ENCODE data around the gene PRELID3B.
A peak's percentile ranks its signal among the peaks of the same experiment; 100 is the strongest.

PRELID3B gene

DNA sequence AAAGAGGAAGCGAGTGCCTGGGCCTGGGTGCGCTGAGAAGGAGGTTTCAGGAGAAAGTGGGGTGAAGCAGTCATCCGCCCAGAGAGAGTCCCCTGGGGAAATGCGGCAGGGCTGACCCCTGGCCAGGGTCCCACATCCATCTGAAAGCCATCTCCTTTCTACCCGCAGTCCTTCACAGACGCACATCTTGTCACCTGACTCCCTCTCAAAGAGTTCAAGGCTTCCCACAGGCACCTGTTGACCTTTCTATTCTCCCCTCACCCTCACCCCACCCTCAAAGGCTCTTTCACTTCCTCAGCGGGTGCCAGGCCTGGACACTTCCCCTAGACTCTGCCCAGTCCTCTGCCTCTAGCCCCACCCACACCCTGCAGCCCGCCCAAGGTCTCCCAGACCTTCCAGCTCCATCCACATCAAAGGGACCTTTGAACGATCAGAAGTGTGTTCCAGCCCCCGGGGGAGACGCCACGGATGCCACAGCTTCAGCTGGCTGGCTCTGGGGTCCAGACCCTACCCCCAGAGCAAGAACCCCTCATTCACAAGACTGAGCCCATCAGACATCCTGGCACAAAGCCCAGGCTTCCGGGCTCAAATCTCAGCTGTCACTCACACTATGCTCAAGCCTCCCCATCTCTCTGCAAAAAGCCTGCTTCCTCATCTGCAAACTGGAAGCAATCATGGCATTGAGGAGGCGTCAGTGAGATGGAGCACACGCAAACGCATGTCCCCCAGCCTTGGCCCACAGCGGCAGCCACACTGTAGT, 37.6 kb downstream of the PRELID3B start:
- Histone ChIP-seq H4K91ac (ENCODE audit: low read length) (no peak overlapping the region), H4K8ac (ENCODE audit: low read length) (no peak overlapping the region), H3K27ac (ENCODE audit: low read length, poor library complexity, severe bottlenecking) (no peak overlapping the region), H3K4me2 (ENCODE audit: low read length, poor library complexity, severe bottlenecking) (no peak overlapping the region), H3K23ac (ENCODE audit: low read length in 2 of 2) (no peak overlapping the region), H3K79me1 (replicated peaks; ENCODE audit: low read length, poor library complexity, severe bottlenecking) (peaks cover 37% of the 10 kb centered on the region), H2BK12ac (ENCODE audit: low read length in 2 of 2) (no peak overlapping the region), H3K18ac (ENCODE audit: low read depth in 1 of 2, low read length in 2 of 2) (no peak overlapping the region), H3K14ac (ENCODE audit: low read length in 2 of 2) (no peak overlapping the region), H3K4me1 (ENCODE audit: control insufficient read depth, insufficient read depth, low read depth, low read length) (peaks cover 34% of the 10 kb centered on the region), H3K27me3 (ENCODE audit: control insufficient read depth in 1 of 2, insufficient read depth in 1 of 2, low read length in 2 of 2) (no peaks in the 10 kb centered on the region), H2BK120ac (ENCODE audit: low read depth, low read length) (no peak overlapping the region), H3K4me3 (ENCODE audit: insufficient read depth in 1 of 2, low read depth in 1 of 2, low read length in 2 of 2) (peak overlapping the region in 1 of 2 experiments; percentile 91), H2AK5ac (ENCODE audit: low read length, severe bottlenecking) (no peak overlapping the region), H3K9ac (ENCODE audit: low read length) (no peak overlapping the region), H3K9me3 (ENCODE audit: control insufficient read depth, low read length) (no peaks in the 10 kb centered on the region), H2BK15ac (ENCODE audit: low read depth, poor library complexity, severe bottlenecking) (no peak overlapping the region), H3K4ac (ENCODE audit: low read depth in 1 of 2, low read length in 2 of 2) (no peak overlapping the region), H3K36me3 (ENCODE audit: control insufficient read depth in 1 of 2, insufficient read depth in 2 of 2, low read depth in 1 of 2, low read length in 2 of 2) (peaks cover 27 to 48% of the 10 kb centered on the region in 2 experiments), H2AFZ (ENCODE audit: low read depth, low read length) (no peak overlapping the region), H2BK5ac (ENCODE audit: low read depth, low read length, poor library complexity, severe bottlenecking) (no peak overlapping the region)
- WGBS, result 93% methylated on average over 17 of the region's 17 CpGs
- no peak for DNase-seq

DNA sequence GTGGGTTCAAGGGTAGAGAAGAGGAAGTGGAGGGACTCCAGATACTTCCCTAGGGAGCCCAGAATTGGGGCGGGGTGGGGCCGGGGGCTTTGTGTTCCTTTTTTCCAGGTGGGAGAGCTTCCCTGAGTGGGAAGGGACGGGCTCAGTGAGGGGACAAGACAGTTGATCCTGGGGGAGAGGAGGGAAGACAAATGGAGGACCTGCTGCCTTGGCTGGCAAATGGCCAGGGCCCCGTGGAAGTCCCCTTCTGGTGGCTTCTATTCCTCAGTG, 38.2 kb downstream of the PRELID3B start:
- no peaks in the 10 kb centered on the region for H3K9me3 ChIP-seq (ENCODE audit: control insufficient read depth, low read length)
- peaks cover 37% of the 10 kb centered on the region for H3K79me1 ChIP-seq (replicated peaks; ENCODE audit: low read length, poor library complexity, severe bottlenecking)
- no peak overlapping the region for H4K8ac ChIP-seq (ENCODE audit: low read length)
- H3K14ac ChIP-seq (ENCODE audit: low read length in 2 of 2), result no peak overlapping the region
- peaks cover 34% of the 10 kb centered on the region for H3K4me1 ChIP-seq (ENCODE audit: control insufficient read depth, insufficient read depth, low read depth, low read length)
- H2BK12ac ChIP-seq (ENCODE audit: low read length in 2 of 2), result no peak overlapping the region
- DNase-seq, result no peak
- no peaks in the 10 kb centered on the region for H3K27me3 ChIP-seq (ENCODE audit: control insufficient read depth in 1 of 2, insufficient read depth in 1 of 2, low read length in 2 of 2)
- peaks cover 29 to 50% of the 10 kb centered on the region in 2 experiments for H3K36me3 ChIP-seq (ENCODE audit: control insufficient read depth in 1 of 2, insufficient read depth in 2 of 2, low read depth in 1 of 2, low read length in 2 of 2)
- WGBS, result 92% methylated on average over 4 of the region's 4 CpGs
- H3K4me2 ChIP-seq (ENCODE audit: low read length, poor library complexity, severe bottlenecking), result no peak overlapping the region
- H2AK5ac ChIP-seq (ENCODE audit: low read length, severe bottlenecking), result no peak overlapping the region
- no peak overlapping the region for H3K27ac ChIP-seq (ENCODE audit: low read length, poor library complexity, severe bottlenecking)
- H3K23ac ChIP-seq (ENCODE audit: low read length in 2 of 2), result no peak overlapping the region
- H2BK120ac ChIP-seq (ENCODE audit: low read depth, low read length), result no peak overlapping the region
- no peak overlapping the region for H2AFZ ChIP-seq (ENCODE audit: low read depth, low read length)
- H2BK5ac ChIP-seq (ENCODE audit: low read depth, low read length, poor library complexity, severe bottlenecking), result no peak overlapping the region
- H3K4ac ChIP-seq (ENCODE audit: low read depth in 1 of 2, low read length in 2 of 2), result no peak overlapping the region
- H3K18ac ChIP-seq (ENCODE audit: low read depth in 1 of 2, low read length in 2 of 2), result no peak overlapping the region
- no peak overlapping the region for H2BK15ac ChIP-seq (ENCODE audit: low read depth, poor library complexity, severe bottlenecking)
- no peak overlapping the region for H4K91ac ChIP-seq (ENCODE audit: low read length)
- H3K4me3 ChIP-seq (ENCODE audit: insufficient read depth in 1 of 2, low read depth in 1 of 2, low read length in 2 of 2), result no peak overlapping the region
- no peak overlapping the region for H3K9ac ChIP-seq (ENCODE audit: low read length)

DNA sequence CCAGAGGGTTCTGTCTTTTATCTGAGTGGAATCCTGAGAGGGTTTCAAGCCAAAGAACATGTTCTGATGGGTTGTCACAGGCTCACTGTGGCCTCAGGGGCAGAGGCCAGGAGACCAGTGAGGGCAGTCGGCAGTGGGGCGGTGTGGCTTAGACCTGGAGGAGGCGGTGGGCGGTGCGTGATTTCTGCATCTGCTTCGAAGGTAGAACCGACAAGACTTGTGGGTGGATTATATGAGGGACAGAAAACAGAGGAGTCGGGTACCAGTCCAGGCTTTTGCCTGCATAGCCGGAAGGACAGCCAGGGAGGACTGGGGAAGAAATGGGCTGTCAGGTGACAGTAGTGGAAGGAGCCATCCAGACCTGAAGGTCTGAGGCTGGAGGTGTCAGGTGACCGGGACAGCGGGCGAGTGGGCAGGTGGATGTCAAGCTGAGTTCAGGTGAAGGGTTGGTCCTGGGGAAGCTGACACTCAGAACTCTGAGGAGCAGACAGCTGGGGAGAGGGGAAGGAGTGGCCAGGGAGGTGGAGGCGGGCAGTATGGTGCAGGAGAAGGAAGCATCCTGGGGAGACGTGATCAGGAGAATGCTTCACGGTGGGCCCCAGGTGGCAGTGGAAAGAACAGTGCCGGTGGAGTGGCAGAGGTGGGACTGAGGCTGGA, 38.6 kb downstream of the PRELID3B start:
- no peak overlapping the region for H4K8ac ChIP-seq (ENCODE audit: low read length)
- no peak overlapping the region for H3K9ac ChIP-seq (ENCODE audit: low read length)
- no peak overlapping the region for H4K91ac ChIP-seq (ENCODE audit: low read length)
- no peak overlapping the region for H2BK120ac ChIP-seq (ENCODE audit: low read depth, low read length)
- no peak overlapping the region for H3K4me2 ChIP-seq (ENCODE audit: low read length, poor library complexity, severe bottlenecking)
- H3K4me3 ChIP-seq (ENCODE audit: insufficient read depth in 1 of 2, low read depth in 1 of 2, low read length in 2 of 2), result no peak overlapping the region
- H3K27ac ChIP-seq (ENCODE audit: low read length, poor library complexity, severe bottlenecking), result no peak overlapping the region
- no peak overlapping the region for H2AK5ac ChIP-seq (ENCODE audit: low read length, severe bottlenecking)
- H3K18ac ChIP-seq (ENCODE audit: low read depth in 1 of 2, low read length in 2 of 2), result no peak overlapping the region
- no peak overlapping the region for H2BK12ac ChIP-seq (ENCODE audit: low read length in 2 of 2)
- H3K9me3 ChIP-seq (ENCODE audit: control insufficient read depth, low read length), result no peaks in the 10 kb centered on the region
- H3K4me1 ChIP-seq (ENCODE audit: control insufficient read depth, insufficient read depth, low read depth, low read length), result peaks cover 34% of the 10 kb centered on the region
- H3K27me3 ChIP-seq (ENCODE audit: control insufficient read depth in 1 of 2, insufficient read depth in 1 of 2, low read length in 2 of 2), result no peaks in the 10 kb centered on the region
- H2BK5ac ChIP-seq (ENCODE audit: low read depth, low read length, poor library complexity, severe bottlenecking), result no peak overlapping the region
- peak overlapping the region; percentile 8 for H2BK15ac ChIP-seq (ENCODE audit: low read depth, poor library complexity, severe bottlenecking)
- H3K23ac ChIP-seq (ENCODE audit: low read length in 2 of 2), result no peak overlapping the region
- peaks cover 34 to 55% of the 10 kb centered on the region in 2 experiments for H3K36me3 ChIP-seq (ENCODE audit: control insufficient read depth in 1 of 2, insufficient read depth in 2 of 2, low read depth in 1 of 2, low read length in 2 of 2)
- H3K79me1 ChIP-seq (replicated peaks; ENCODE audit: low read length, poor library complexity, severe bottlenecking), result peaks cover 37% of the 10 kb centered on the region
- no peak for DNase-seq
- no peak overlapping the region for H2AFZ ChIP-seq (ENCODE audit: low read depth, low read length)
- no peak overlapping the region for H3K14ac ChIP-seq (ENCODE audit: low read length in 2 of 2)
- no peak overlapping the region for H3K4ac ChIP-seq (ENCODE audit: low read depth in 1 of 2, low read length in 2 of 2)
- whole genome bisulfite sequencing, result 95% methylated on average over 16 of the region's 16 CpGs

DNA sequence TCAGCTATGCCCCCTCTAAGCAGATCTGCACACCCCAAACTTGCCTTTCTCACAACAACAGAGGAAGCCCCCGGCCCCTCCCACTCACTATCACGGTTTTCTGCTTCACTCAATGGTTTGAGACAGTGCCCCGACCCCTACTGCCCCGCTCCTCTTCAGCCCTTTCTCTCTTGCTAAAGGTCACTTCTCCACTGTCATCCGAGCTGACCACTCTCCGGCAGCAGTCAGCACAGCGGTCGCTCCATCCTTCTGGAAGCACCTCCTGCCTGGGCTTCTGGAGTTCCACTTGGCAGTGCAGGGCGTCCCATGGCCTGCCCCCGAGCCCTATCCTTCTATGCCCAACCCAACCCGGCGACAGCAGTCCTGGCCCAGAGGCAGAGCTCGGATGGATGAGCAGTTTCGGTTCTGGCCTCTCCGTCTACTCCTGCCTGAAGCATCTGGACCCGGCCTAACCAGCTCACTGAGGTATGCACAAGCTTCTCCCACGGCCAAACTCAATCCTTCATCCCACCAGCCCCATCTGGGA, 39.6 kb downstream of the PRELID3B start:
- Histone ChIP-seq H4K8ac (ENCODE audit: low read length) (no peak overlapping the region), H3K4me1 (ENCODE audit: control insufficient read depth, insufficient read depth, low read depth, low read length) (peaks cover 29% of the 10 kb centered on the region), H3K4me2 (ENCODE audit: low read length, poor library complexity, severe bottlenecking) (no peak overlapping the region), H3K18ac (ENCODE audit: low read depth in 1 of 2, low read length in 2 of 2) (no peak overlapping the region), H3K14ac (ENCODE audit: low read length in 2 of 2) (no peak overlapping the region), H2BK15ac (ENCODE audit: low read depth, poor library complexity, severe bottlenecking) (no peak overlapping the region), H2AFZ (ENCODE audit: low read depth, low read length) (no peak overlapping the region), H3K79me1 (replicated peaks; ENCODE audit: low read length, poor library complexity, severe bottlenecking) (peaks cover 39% of the 10 kb centered on the region), H2AK5ac (ENCODE audit: low read length, severe bottlenecking) (no peak overlapping the region), H3K9me3 (ENCODE audit: control insufficient read depth, low read length) (no peaks in the 10 kb centered on the region), H3K9ac (ENCODE audit: low read length) (no peak overlapping the region), H2BK5ac (ENCODE audit: low read depth, low read length, poor library complexity, severe bottlenecking) (no peak overlapping the region), H3K36me3 (ENCODE audit: control insufficient read depth in 1 of 2, insufficient read depth in 2 of 2, low read depth in 1 of 2, low read length in 2 of 2) (peaks cover 43 to 59% of the 10 kb centered on the region in 2 experiments), H3K4ac (ENCODE audit: low read depth in 1 of 2, low read length in 2 of 2) (no peak overlapping the region), H3K27me3 (ENCODE audit: control insufficient read depth in 1 of 2, insufficient read depth in 1 of 2, low read length in 2 of 2) (no peaks in the 10 kb centered on the region), H3K27ac (ENCODE audit: low read length, poor library complexity, severe bottlenecking) (no peak overlapping the region), H3K4me3 (ENCODE audit: insufficient read depth in 1 of 2, low read depth in 1 of 2, low read length in 2 of 2) (no peak overlapping the region), H4K91ac (ENCODE audit: low read length) (no peak overlapping the region), H2BK120ac (ENCODE audit: low read depth, low read length) (no peak overlapping the region), H2BK12ac (ENCODE audit: low read length in 2 of 2) (no peak overlapping the region), H3K23ac (ENCODE audit: low read length in 2 of 2) (no peak overlapping the region)
- no peak for DNase-seq
- 94% methylated on average over 17 of the region's 17 CpGs for WGBS
